T-helper 2 cell treated with Interferon-gamma antibody and Interleukin-4, amounts not matched to agents 5 μg/mL and 100 μg/mL, for 36 hours (primary cell): Measurements from ENCODE around the gene PAN3.

Source experiments
- DNase-seq: peaks from one replicate; pipeline ENCODE4 v3.0.0; 2021; ENCODE audit warnings: low spot score
- H3K27ac Mint-ChIP-seq: one replicate; pipeline ENCODE4 v1.8.0; 2021; ENCODE audit warnings: mild to moderate bottlenecking, mixed read lengths
- H3K27me3 Mint-ChIP-seq: one replicate; pipeline ENCODE4 v1.8.0; 2021; ENCODE audit warnings: low read depth, mixed read lengths
- H3K36me3 Mint-ChIP-seq: one replicate; pipeline ENCODE4 v1.8.0; 2021; ENCODE audit warnings: low read depth, mixed read lengths
- H3K4me1 Mint-ChIP-seq: one replicate; pipeline ENCODE4 v1.8.0; 2021; ENCODE audit warnings: low read depth, mixed read lengths
- H3K4me3 Mint-ChIP-seq: one replicate; pipeline ENCODE4 v1.8.0; 2022; ENCODE audit warnings: mild to moderate bottlenecking, moderate library complexity, mixed read lengths
- H3K9me3 Mint-ChIP-seq: one replicate; pipeline ENCODE4 v1.8.0; 2021; ENCODE audit warnings: mixed read lengths

The PAN3 gene

DNA sequence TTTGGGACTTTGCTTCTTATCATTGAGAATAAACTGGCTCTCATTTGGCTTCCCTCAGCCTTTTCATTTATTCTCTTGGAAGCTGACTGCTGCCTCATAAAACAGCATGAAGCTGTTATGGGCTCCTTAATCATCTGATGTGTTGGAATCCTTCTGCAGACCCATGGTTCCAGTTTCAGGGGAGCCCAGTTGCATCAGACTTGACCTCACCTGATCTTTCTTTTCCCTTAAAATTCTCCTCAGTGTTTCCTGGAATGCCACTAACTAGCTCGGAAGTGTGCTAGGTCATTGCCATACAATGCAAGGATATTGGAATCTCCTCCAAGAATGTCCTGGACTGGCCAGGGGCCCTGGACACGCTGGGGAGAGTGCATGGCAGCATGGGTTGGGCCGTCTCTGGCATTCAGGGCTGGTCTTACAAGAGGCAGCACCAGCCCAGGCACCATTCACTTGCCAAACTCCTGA, 197.9 kb downstream of the PAN3 start:
- H3K36me3 Mint-ChIP-seq = no peaks in the 10 kb centered on the region
- H3K4me3 Mint-ChIP-seq = no peak overlapping the region
- no peaks in the 10 kb centered on the region for H3K9me3 Mint-ChIP-seq
- H3K27me3 Mint-ChIP-seq = no peaks in the 10 kb centered on the region
- peaks cover 4% of the 10 kb centered on the region for H3K4me1 Mint-ChIP-seq
- DNase-seq = no peak
- no peak overlapping the region for H3K27ac Mint-ChIP-seq

DNA sequence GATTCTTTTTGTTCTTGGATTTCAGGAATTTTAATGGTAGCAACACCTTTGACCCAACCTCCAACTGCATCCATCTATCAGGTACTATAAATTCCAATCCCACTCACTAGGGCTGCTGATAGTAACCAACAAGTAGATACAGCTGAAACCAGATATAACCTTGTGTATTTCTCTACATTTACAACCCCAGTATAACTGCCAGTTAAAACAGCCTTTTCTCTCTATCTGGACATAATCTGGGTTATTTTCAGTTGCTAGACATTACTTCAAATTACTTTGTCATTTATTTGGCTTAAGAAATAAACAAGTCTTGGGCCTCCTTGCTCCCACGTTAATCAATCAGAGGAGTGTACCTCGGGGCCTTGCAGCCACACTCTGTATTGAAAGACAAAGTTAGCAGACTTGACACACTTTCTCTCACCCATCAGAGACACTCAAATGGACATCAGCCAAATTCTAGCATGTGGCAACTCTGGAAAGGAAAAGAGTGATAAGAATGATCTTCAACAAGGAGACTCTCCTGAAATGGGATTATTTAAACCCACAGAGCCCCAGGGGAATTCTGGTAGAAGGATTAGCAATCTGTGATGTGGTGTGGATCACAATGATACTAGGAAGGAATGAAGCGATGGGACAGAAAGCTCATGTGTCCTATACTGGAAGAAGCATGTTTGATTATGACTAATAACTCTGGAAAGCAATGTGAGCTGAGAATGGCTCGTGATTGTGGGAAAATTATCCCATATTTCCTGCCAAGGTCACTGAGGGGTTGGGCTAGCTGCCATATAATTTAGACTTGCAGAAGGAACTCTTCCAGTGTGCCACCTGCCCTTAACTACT, 199.0 kb downstream of the PAN3 start:
- H3K27ac Mint-ChIP-seq = no peak overlapping the region
- DNase-seq = no peak
- H3K36me3 Mint-ChIP-seq = no peaks in the 10 kb centered on the region
- H3K9me3 Mint-ChIP-seq = no peaks in the 10 kb centered on the region
- H3K4me3 Mint-ChIP-seq = no peak overlapping the region
- peaks cover 3% of the 10 kb centered on the region for H3K27me3 Mint-ChIP-seq
- peaks cover 6% of the 10 kb centered on the region for H3K4me1 Mint-ChIP-seq

DNA sequence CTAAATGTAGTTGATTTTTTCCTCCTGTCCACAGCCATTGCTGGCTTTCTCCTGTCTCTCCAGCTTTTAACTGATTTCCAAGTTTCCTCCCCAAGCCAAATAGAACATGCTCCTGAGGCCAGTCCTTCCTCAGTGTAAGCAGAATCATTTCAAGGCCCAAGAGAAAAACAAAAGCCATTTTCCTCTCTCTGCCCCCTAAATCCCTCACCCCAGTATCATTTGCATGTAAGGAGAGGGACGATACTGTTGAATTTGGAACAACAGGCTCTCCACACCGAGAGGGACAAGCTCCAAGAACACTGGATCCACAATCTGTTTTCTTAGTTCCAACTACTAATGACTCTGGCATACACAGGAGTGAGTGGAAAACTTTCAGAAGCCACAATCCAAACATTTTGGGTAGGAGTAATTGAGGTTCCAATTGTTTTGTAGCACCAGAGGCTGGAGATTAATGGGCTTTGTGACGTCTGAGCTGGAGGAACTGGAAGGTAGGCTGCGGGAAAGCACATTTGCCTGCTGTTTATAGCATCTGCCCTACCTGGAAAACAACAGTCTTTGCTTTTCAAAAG, 199.7 kb downstream of the PAN3 start:
- Mint-ChIP-seq H3K4me1 (peaks cover 6% of the 10 kb centered on the region), H3K36me3 (no peaks in the 10 kb centered on the region), H3K27me3 (peaks cover 3% of the 10 kb centered on the region), H3K27ac (no peak overlapping the region), H3K4me3 (no peak overlapping the region), H3K9me3 (no peaks in the 10 kb centered on the region)
- DNase-seq = no peak

DNA sequence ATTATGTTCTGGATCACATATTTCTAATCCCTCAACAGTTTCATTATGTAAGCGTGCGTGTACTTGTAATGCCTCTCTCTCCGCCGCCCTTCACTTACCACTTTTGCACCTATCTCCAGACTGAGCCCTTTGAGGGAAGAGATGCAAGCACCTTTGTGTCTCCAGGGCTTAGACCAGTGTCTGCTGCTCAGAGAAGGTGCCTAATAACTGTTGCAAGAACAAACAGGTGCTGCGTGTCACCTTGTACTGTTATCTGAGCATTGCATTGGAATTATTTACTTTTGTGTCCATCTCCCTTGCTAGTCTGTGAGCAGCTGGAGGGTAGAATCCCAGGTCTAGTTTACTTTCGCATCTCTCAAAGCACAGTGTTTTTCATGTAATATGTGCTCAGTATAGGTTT, 200.4 kb downstream of the PAN3 start:
- peaks cover 6% of the 10 kb centered on the region for H3K4me1 Mint-ChIP-seq
- H3K36me3 Mint-ChIP-seq = no peaks in the 10 kb centered on the region
- DNase-seq = no peak
- peaks cover 3% of the 10 kb centered on the region for H3K27me3 Mint-ChIP-seq
- no peaks in the 10 kb centered on the region for H3K9me3 Mint-ChIP-seq
- H3K27ac Mint-ChIP-seq = no peak overlapping the region
- H3K4me3 Mint-ChIP-seq = no peak overlapping the region

DNA sequence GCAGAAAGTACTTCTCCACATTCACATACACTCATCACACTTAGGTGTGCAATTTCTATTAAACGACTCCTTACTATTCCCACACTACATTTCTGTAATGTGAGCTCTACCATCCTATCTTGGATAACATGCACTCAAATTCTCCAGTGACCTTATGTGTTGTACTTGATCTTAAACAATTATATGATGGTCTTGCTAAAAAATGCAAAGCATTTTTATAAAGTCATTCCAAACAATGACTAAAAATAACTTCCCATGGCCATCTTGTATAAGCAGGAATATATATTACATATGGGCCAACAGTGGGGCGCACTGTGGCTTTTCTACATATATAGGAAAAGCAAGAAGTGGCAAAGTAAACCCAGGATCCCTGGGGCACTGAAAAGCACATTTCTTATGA, 201.1 kb downstream of the PAN3 start:
- H3K36me3 Mint-ChIP-seq = no peaks in the 10 kb centered on the region

DNA sequence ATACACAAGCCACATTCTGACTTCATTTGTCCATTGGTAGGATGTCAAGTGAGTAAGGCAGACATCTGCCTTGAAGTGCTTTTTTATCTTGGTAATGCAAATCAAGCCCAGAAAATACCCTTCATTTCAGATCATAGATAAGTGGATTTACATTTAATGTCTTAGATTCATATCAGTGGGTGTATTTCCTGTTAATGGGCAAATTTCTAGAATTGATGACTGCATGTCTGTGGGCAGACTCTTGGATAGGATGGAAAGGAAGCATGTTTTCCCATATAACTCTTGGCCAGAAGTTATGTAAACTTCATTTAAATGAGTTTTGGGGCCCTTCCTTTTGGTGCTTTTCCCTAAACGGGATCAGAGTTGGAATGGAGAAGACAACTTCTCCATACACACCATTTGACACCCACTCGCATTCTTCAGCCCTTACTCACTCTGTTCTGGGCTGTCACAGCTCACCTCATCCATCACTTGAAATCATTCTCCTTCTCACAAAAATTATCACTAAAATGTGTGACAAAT, 202.0 kb downstream of the PAN3 start:
- DNase-seq = no peak
- Mint-ChIP-seq H3K9me3 (no peaks in the 10 kb centered on the region), H3K4me1 (peaks cover 6% of the 10 kb centered on the region), H3K36me3 (no peaks in the 10 kb centered on the region), H3K27ac (no peak overlapping the region), H3K27me3 (peaks cover 6% of the 10 kb centered on the region), H3K4me3 (no peak overlapping the region)

More for the DNA sequence above, 201.1 kb downstream of the PAN3 start:
- Mint-ChIP-seq H3K4me1 (peaks cover 6% of the 10 kb centered on the region), H3K4me3 (no peak overlapping the region), H3K27ac (no peak overlapping the region), H3K27me3 (peaks cover 6% of the 10 kb centered on the region), H3K9me3 (no peaks in the 10 kb centered on the region)
- no peak for DNase-seq

DNA sequence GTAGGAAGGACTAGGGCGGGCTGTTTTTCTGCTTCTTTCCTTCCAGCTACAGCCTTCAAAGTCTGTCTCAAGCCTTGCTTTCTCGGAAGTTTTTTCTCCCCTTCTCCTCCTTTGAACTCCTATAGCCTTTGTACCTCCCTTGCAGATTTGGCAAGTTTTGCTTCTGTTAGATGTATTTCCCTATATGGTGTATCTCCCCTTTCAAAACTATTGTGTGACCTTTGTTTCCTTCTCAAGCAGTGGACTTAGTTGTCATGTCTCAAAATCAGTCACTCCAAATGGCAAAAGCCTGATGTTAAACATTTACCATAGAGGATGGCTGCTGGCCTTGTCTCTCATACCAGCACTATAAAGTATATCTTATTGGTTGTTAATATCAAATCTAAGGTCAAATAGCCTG, 203.9 kb downstream of the PAN3 start:
- Mint-ChIP-seq H3K9me3 (no peaks in the 10 kb centered on the region), H3K4me1 (peaks cover 6% of the 10 kb centered on the region), H3K27me3 (peaks cover 14% of the 10 kb centered on the region), H3K27ac (no peak overlapping the region), H3K4me3 (no peak overlapping the region), H3K36me3 (no peaks in the 10 kb centered on the region)
- DNase-seq = no peak

DNA sequence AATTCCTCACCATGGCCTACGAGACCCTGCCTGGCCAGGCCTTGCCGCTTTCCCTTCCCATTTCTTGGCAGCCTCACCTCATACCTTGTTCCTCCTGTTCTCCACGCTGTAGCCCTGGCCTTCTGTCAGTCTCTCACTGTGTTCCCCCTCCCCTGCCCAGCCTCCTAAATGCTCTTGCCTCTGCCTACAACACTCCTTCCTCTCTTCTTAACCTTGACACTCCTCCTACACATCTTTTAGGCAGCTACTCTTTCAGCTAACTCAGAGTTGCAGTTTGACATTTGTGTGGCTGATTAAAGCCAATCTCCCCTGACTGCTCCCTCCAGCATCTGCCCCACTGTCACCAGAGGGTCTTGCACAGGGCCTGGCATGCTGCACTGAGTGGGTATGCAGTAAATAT, 205.8 kb downstream of the PAN3 start:
- Mint-ChIP-seq H3K4me1 (peaks cover 16% of the 10 kb centered on the region), H3K4me3 (no peak overlapping the region), H3K27ac (no peak overlapping the region), H3K36me3 (no peaks in the 10 kb centered on the region), H3K27me3 (peaks cover 14% of the 10 kb centered on the region), H3K9me3 (no peaks in the 10 kb centered on the region)
- DNase-seq = no peak
